Renal cortex interstitium (tissue), 11 donors: ENCODE results near the gene GREB1. TPM values are rescaled to one million over a fixed set of nuclear protein-coding genes. Genes with fewer than 3 reads are reported as not detected.

Experiments
- DNase-seq, 11 donors: peaks; one replicate each; pipeline ENCODE4 v3.0.0-alpha.2; 2013; ENCODE audit warnings: low read depth in 9 of 11, low spot score in 4 of 11; ENCODE audit errors: extremely low read depth in 1 of 11
- polyA plus RNA-seq, 3 donors: library from polyadenylated mRNA; unstranded; fragments of 120-200 nt; gene quantifications; one replicate each; pipeline ENCODE4 v1.2.1, GENCODE V29; 2013; ENCODE audit not compliant: insufficient read length in 3 of 3

The GREB1 gene
- polyA plus RNA-seq, 3 donors, result 12.2 to 14.6 (median 12.5) TPM

- no peak for DNase-seq
Observed at GRCh38 chr2:11550901-11551568, 17.2 kb downstream of the GREB1 start.

GRCh38 chr2:11551569-11552259 is 17.9 kb downstream of the GREB1 start:
- no peak for DNase-seq

- DNase-seq, result no peak
Observed at GRCh38 chr2:11552260-11552638, 18.4 kb downstream of the GREB1 start.

- no peak for DNase-seq
Observed at GRCh38 chr2:11553661-11554398, 20.0 kb downstream of the GREB1 start.

GRCh38 chr2:11554399-11554716 is 20.5 kb downstream of the GREB1 start:
- DNase-seq, result no peak

- DNase-seq, result no peak
Observed at GRCh38 chr2:11556101-11556806, 22.4 kb downstream of the GREB1 start.

- no peak for DNase-seq
Observed at GRCh38 chr2:11558214-11558886, 24.5 kb downstream of the GREB1 start.

GRCh38 chr2:11559066-11559785 is 25.4 kb downstream of the GREB1 start:
- DNase-seq, result no peak

GRCh38 chr2:11559786-11560155 is 25.9 kb downstream of the GREB1 start:
- DNase-seq, result no peak

GRCh38 chr2:11560806-11561205 is 27.0 kb downstream of the GREB1 start:
- DNase-seq, result no peak

GRCh38 chr2:11562011-11562410 is 28.2 kb downstream of the GREB1 start:
- no peak for DNase-seq

GRCh38 chr2:11562476-11562875 is 28.6 kb downstream of the GREB1 start:
- DNase-seq, result no peak

- no peak for DNase-seq
Observed at GRCh38 chr2:11563784-11564666, 30.2 kb downstream of the GREB1 start.

- no peak for DNase-seq
Observed at GRCh38 chr2:11564816-11565567, 31.1 kb downstream of the GREB1 start.

- no peak for DNase-seq
Observed at GRCh38 chr2:11566383-11566782, 32.5 kb downstream of the GREB1 start.

- DNase-seq, result no peak
Observed at GRCh38 chr2:11567631-11568031, 33.8 kb downstream of the GREB1 start.

- DNase-seq, result no peak
Observed at GRCh38 chr2:11568436-11568835, 34.6 kb downstream of the GREB1 start.
